Neuron (in vitro differentiated cells): ENCODE measurements around the gene TAF4.

Experiments
- H2AFZ ChIP-seq: one replicate; pipeline ENCODE4 v1.6.1; 2013; ENCODE audit warnings: low read depth, mild to moderate bottlenecking, inconsistent platforms, low read length, moderate library complexity
- H3K27me3 ChIP-seq: one replicate; pipeline ENCODE4 v1.6.1; 2013; ENCODE audit warnings: low read length; ENCODE audit not compliant: insufficient read depth
- H3K36me3 ChIP-seq: one replicate; pipeline ENCODE4 v1.6.1; 2013; ENCODE audit warnings: low read length; ENCODE audit not compliant: insufficient read depth
- H3K4me1 ChIP-seq: one replicate; pipeline ENCODE4 v1.6.1; 2013; ENCODE audit warnings: low read length; ENCODE audit not compliant: insufficient read depth
- H3K4me3 ChIP-seq: 2 replicates; pipeline ENCODE4 v1.5.1; 2013; ENCODE audit warnings: mild to moderate bottlenecking, low read length, moderate library complexity
- H3K9me3 ChIP-seq: one replicate; pipeline ENCODE4 v1.6.1; 2013; ENCODE audit warnings: low read length

The TAF4 gene

GRCh38 chr20:62050166-62051120, 15.2 kb downstream of the TAF4 start:
- H3K4me1 ChIP-seq: no peaks in the 10 kb centered on the region
- no peak overlapping the region for H3K4me3 ChIP-seq
- H3K9me3 ChIP-seq: peaks cover 23% of the 10 kb centered on the region
- H3K27me3 ChIP-seq: no peaks in the 10 kb centered on the region
- peaks cover 9% of the 10 kb centered on the region for H3K36me3 ChIP-seq
- H2AFZ ChIP-seq: no peak overlapping the region

- H3K4me3 ChIP-seq: no peak overlapping the region
- H3K9me3 ChIP-seq: peaks cover 17% of the 10 kb centered on the region
- no peaks in the 10 kb centered on the region for H3K27me3 ChIP-seq
- H3K4me1 ChIP-seq: no peaks in the 10 kb centered on the region
- no peak overlapping the region for H2AFZ ChIP-seq
- peaks cover 9% of the 10 kb centered on the region for H3K36me3 ChIP-seq
Observed at GRCh38 chr20:62049342-62050165, 16.1 kb downstream of the TAF4 start.

GRCh38 chr20:62048821-62049291, 16.8 kb downstream of the TAF4 start:
- Histone ChIP-seq H2AFZ (no peak overlapping the region), H3K4me3 (no peak overlapping the region), H3K36me3 (peaks cover 6% of the 10 kb centered on the region), H3K9me3 (peaks cover 10% of the 10 kb centered on the region), H3K27me3 (no peaks in the 10 kb centered on the region), H3K4me1 (no peaks in the 10 kb centered on the region)

GRCh38 chr20:62048346-62048761, 17.3 kb downstream of the TAF4 start:
- Histone ChIP-seq H3K36me3 (peaks cover under 1% of the 10 kb centered on the region), H3K4me3 (no peak overlapping the region)

GRCh38 chr20:62047666-62048345, 17.9 kb downstream of the TAF4 start:
- Histone ChIP-seq H3K4me3 (no peak overlapping the region), H3K9me3 (peaks cover 3% of the 10 kb centered on the region), H3K27me3 (no peaks in the 10 kb centered on the region), H3K4me1 (no peaks in the 10 kb centered on the region), H3K36me3 (no peaks in the 10 kb centered on the region), H2AFZ (no peak overlapping the region)

More at GRCh38 chr20:62048346-62048761, 17.3 kb downstream of the TAF4 start:
- peaks cover 5% of the 10 kb centered on the region for H3K9me3 ChIP-seq
- H3K4me1 ChIP-seq: no peaks in the 10 kb centered on the region
- no peak overlapping the region for H2AFZ ChIP-seq
- no peaks in the 10 kb centered on the region for H3K27me3 ChIP-seq

GRCh38 chr20:62046431-62046830, 19.2 kb downstream of the TAF4 start:
- no peaks in the 10 kb centered on the region for H3K9me3 ChIP-seq
- no peaks in the 10 kb centered on the region for H3K27me3 ChIP-seq
- no peak overlapping the region for H2AFZ ChIP-seq
- H3K4me3 ChIP-seq: no peak overlapping the region
- H3K36me3 ChIP-seq: no peaks in the 10 kb centered on the region
- no peaks in the 10 kb centered on the region for H3K4me1 ChIP-seq

GRCh38 chr20:62045529-62046285, 20.0 kb downstream of the TAF4 start:
- no peak overlapping the region for H2AFZ ChIP-seq
- peaks cover 3% of the 10 kb centered on the region for H3K9me3 ChIP-seq
- H3K4me1 ChIP-seq: no peaks in the 10 kb centered on the region
- H3K36me3 ChIP-seq: no peaks in the 10 kb centered on the region
- no peak overlapping the region for H3K4me3 ChIP-seq
- no peaks in the 10 kb centered on the region for H3K27me3 ChIP-seq

GRCh38 chr20:62045118-62045517, 20.6 kb downstream of the TAF4 start:
- H3K36me3 ChIP-seq: no peaks in the 10 kb centered on the region
- H3K4me1 ChIP-seq: no peaks in the 10 kb centered on the region
- peaks cover 5% of the 10 kb centered on the region for H3K9me3 ChIP-seq
- no peak overlapping the region for H2AFZ ChIP-seq
- H3K4me3 ChIP-seq: no peak overlapping the region
- no peaks in the 10 kb centered on the region for H3K27me3 ChIP-seq

GRCh38 chr20:62044631-62045030, 21.1 kb downstream of the TAF4 start:
- Histone ChIP-seq H3K36me3 (no peaks in the 10 kb centered on the region), H3K27me3 (no peaks in the 10 kb centered on the region), H3K9me3 (peaks cover 7% of the 10 kb centered on the region), H3K4me3 (no peak overlapping the region), H2AFZ (no peak overlapping the region), H3K4me1 (no peaks in the 10 kb centered on the region)

GRCh38 chr20:62043131-62043914, 22.4 kb downstream of the TAF4 start:
- Histone ChIP-seq H2AFZ (no peak overlapping the region), H3K27me3 (no peaks in the 10 kb centered on the region), H3K4me3 (no peak overlapping the region), H3K4me1 (no peaks in the 10 kb centered on the region), H3K9me3 (peaks cover 10% of the 10 kb centered on the region), H3K36me3 (no peaks in the 10 kb centered on the region)

- Histone ChIP-seq H3K4me3 (no peak overlapping the region), H3K4me1 (no peaks in the 10 kb centered on the region), H3K9me3 (peaks cover 15% of the 10 kb centered on the region), H2AFZ (no peak overlapping the region), H3K27me3 (no peaks in the 10 kb centered on the region), H3K36me3 (no peaks in the 10 kb centered on the region)
Observed at GRCh38 chr20:62042025-62042820, 23.5 kb downstream of the TAF4 start.
